GM13976 (cell line): ENCODE measurements around the gene TP53I3.
A peak's percentile ranks its signal among the peaks of the same experiment; 100 is the strongest.
"Not testable (repeated sequence)": the region's sequence is repeated elsewhere in the genome, so short reads cannot be mapped to it uniquely, and the experiment has no call there.

Experiments
- DNase-seq: peaks from one replicate; pipeline ENCODE4 v3.0.0; 2012; ENCODE audit warnings: low spot score
- CTCF ChIP-seq: IDR thresholded peaks from 2 replicates; pipeline ENCODE4 v1.5.1; 2012; ENCODE audit warnings: borderline replicate concordance, mild to moderate bottlenecking; ENCODE audit not compliant: insufficient read depth; ENCODE audit errors: extremely low read depth, missing control alignments, control extremely low read depth
- in situ Hi-C: fragments of 300-500 bp; cut with MboI; formaldehyde crosslinking; loops from one replicate; pipeline ENCODE4 v1.12.0; 2022; ENCODE audit warnings: low sequenced_read_pairs, mixed read lengths, inconsistent platforms; ENCODE audit not compliant: unreplicated experiment

Gene TP53I3

GRCh38 chr2:24102677-24103076, 18.0 kb upstream of the TP53I3 start:
- in situ Hi-C loops: loop anchor here (25.0 kb wide), 1 partner anchor 285 kb away; no protein-coding TSS in a partner anchor
- no peak for DNase-seq
- no peak for TF ChIP-seq CTCF

- no peak for TF ChIP-seq CTCF
- in situ Hi-C loops: loop anchor here (25.0 kb wide), 1 partner anchor 285 kb away; no protein-coding TSS in a partner anchor
- no peak for DNase-seq
Observed at GRCh38 chr2:24101992-24102391, 17.4 kb upstream of the TP53I3 start.

GRCh38 chr2:24100732-24101131, 16.1 kb upstream of the TP53I3 start:
- in situ Hi-C loops: loop anchor here (25.0 kb wide), 1 partner anchor 287 kb away; no protein-coding TSS in a partner anchor
- not testable (repeated sequence) for DNase-seq

GRCh38 chr2:24095171-24095677, 10.6 kb upstream of the TP53I3 start:
- DNase-seq, in situ Hi-C loops: not testable (repeated sequence)

- DNase-seq, in situ Hi-C loops: not testable (repeated sequence)
Observed at GRCh38 chr2:24093270-24093669, 8.6 kb upstream of the TP53I3 start.

- peak; percentile 2 for TF ChIP-seq CTCF
- DNase-seq: no peak
- in situ Hi-C loops: no loop called here
Observed at GRCh38 chr2:24088821-24089359, 4.3 kb upstream of the TP53I3 start.

GRCh38 chr2:24087032-24087431, 2.4 kb upstream of the TP53I3 start:
- in situ Hi-C loops: no loop called here
- DNase-seq: no peak
- TF ChIP-seq CTCF: no peak

- no peak for DNase-seq
- no peak for TF ChIP-seq CTCF
- in situ Hi-C loops: no loop called here
Observed at GRCh38 chr2:24086241-24086640, 1.6 kb upstream of the TP53I3 start.
